ENCODE data around the gene GPATCH2L.

The GPATCH2L gene

DNA sequence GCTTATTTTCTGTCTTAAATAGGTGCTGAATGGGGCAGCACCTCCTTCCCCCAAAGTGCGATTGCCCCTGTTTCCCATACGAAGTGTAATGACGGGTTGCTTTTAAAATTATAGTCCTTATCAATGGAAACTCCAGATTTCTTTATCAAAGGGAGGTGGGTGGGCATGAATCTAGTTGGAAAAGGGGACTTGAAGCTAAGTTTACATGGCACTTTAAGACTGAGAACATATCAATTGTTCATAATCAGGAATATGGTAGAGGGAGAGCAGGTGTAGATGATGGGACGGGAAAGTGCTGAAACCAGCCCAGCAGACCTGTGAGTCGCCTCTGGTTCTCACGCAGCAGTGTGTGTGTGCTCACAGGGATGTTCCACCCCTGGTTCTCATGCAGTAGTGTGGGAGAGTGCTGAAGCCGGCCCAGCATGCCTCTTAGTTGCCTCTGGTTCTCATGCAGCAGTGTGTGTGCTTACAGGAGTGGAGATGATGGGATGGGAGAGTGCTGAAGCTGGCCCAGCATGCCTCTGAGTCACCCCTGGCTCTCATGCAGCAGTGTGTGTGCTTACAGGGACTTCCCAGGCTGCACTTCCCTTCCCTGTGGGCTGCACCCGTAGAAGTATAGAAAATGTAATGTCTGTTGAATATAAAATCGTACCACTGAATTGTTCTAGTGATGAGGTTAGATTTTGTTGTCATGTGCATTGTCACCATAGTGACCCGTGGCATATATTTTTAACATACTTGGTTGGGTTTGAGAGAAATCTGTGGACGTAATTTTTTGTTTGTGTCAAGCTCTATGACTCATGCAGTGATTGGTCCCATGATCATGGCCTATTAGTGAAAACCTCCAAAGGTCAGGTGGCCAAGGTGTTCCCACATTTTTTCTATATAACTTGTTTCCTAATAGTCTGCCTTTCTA is 51.6 kb downstream of the GPATCH2L start:
- DNase-seq = no peak

DNA sequence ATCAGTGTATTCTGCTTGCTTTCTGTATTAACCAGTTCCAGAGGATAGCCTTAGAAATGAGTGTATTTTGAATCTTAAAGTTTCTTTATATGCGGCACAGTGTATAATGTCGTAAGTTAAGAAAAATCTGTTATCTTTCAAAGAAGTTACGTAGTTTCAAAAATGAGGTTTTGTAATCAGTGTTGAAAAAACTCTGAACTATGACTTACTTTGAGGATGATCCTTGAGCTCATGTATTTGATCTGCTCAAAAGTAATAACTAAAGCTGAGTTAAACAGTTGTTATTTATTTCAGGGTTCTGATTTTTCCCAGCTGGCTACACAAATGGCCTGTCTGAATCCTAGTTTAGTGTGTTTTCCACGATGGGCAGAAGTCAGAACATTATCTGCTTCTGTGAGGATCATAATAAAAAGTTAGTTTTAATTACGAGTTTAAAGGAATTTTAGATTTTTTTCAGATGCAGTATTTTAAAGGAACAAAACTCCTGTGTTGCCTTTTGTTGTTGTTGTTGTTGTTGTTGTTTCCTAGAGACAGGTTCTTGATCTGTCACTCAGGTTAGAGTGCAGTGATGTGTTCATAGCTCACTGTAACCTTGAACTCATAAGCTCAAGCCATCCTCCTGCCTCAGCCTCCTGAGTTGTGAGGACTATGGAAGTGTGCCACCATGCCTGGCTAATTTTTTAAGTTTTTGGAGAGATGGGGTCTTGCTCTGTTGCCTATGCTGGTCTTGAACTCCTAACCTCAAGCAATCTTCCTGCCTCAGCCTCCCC is 52.9 kb downstream of the GPATCH2L start:
- no peak for DNase-seq

DNA sequence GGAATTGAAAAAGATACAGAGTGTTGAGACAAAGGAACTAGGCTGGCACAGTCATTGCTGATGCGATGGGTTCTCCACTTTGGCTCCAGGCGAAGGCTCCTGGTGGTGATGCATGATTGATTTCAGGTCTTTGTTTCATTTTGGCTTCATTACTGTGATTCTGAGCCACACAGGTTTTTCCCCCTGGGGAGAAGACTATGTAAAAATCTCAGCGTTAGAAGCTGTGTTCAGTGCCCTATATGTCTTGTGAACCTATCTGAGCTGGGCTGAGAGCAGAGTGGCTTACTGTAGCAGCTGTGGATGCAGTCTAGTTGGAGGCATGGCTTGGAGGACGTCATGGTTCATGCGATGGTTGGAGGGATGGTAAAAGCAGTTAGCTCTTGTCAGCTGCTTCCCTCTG is 54.0 kb downstream of the GPATCH2L start:
- no peak for DNase-seq

DNA sequence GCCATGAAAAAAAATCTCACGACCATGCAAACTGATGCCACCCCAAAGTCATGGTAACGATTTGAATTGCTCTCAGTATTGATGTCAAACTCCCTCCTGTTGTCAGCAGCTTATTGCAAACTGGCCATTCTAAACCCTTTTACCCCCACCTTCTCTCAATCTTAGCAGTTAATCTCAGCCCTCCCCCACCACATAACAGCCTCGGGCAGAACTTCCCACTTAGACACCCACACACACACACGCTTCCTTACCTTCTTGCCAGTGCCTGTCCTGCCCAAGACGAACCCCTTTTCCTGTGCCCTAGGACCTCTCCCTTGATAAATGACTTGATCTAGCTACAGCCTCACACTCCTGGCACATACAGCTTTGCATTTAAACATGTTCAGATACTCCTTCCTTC is 56.6 kb downstream of the GPATCH2L start:
- DNase-seq = no peak

DNA sequence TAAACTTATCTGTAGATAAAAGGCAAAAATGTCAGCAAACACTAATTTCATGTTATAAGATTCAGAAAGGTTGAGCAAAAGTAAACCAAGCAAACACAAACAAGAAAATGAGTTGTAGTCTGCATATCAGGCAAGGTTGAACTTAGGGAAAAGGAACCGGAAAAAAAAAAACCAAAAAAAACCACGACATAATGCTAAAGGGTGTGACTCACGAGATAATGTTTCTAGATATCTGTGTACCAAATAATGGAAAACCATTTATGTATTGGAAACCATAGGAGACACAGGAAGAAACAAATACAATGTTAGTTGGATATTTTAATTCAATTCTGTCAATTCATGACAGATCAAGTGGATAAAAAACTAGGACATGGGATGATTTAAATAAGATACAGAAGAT is 60.5 kb downstream of the GPATCH2L start:
- DNase-seq = no peak

DNA sequence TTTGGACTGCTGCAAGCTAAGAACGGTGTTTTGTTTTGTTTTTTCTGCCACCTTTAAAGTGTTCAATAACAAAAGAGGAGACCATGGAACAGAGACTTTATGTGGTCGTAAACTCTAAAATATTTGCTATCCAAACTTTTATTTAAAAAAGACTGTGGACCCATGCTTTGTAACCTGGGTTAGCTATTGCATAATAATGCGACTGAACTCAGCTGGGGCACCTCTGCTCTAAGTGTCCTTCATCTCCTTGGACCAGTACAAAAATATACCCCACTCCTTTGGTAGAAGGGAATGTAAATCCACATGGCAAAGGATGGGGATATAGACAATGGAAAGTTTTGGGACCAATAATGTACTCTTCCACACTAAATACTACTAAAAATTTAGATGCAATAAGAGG is 65.5 kb downstream of the GPATCH2L start:
- DNase-seq = no peak

DNA sequence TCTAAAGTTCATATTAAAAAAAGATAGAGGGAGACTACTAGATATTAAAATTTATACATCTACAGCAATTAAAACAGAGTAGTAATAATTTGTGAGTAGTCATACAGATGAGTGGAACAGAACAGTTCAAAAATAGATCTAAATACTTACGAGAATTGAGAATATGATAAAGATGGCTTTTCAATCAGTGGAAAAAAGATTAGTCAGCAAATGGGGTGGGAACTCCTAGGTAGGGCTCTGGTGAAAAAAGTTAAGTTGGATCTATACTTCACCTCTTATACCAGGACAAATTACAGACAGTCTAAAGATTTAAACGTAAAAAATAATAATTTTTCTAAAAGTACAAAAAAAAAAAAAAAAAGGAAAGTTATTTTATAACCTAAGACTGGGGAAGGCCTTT is 66.9 kb downstream of the GPATCH2L start:
- no peak for DNase-seq

DNA sequence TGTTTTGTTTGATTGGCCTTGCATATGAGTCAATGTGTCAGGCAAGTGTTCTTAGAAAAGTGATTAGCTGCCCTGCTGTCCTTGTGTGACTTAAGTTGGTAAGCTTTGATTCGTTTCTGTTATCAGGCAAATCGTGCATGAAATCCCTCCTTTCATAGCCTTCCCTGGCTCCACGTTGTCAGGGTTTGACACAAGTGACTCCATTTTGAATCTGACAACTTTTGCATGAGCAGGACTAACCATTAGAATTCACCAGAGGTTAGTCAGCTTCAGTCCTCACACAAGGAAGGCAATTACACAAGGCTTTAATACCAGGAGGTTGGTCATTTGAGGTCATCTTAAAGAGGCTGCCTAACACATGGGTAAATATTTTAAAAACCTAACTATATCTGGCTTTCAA is 68.2 kb downstream of the GPATCH2L start:
- DNase-seq = no peak

DNA sequence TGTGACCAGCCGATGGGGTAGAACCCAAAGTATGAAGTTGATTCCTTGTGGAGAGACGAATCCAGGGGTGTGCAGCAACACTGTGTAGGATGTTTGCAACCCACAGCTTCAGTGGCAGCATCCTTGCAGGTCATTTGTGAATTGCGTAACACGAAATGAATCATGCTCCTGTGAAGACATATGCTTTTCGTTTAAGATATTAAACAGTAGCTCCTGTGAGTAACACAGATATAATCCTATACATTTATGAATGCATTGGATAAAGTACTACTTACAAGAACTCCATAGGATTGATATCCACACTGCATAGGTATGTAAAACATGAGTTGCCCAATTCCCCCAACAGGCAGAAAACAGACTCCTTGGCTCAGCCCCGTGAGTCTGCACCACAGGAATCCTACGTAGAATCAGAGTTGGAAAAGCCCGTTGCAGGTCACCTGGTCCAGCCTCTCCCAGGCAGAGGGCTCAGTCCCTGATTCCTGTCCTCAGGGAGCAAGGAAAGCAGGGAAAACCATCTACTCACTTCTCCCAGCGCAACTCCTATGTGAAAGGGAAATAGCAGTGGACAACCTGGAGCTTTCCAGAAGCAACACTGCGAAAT is 75.8 kb downstream of the GPATCH2L start:
- DNase-seq = no peak

DNA sequence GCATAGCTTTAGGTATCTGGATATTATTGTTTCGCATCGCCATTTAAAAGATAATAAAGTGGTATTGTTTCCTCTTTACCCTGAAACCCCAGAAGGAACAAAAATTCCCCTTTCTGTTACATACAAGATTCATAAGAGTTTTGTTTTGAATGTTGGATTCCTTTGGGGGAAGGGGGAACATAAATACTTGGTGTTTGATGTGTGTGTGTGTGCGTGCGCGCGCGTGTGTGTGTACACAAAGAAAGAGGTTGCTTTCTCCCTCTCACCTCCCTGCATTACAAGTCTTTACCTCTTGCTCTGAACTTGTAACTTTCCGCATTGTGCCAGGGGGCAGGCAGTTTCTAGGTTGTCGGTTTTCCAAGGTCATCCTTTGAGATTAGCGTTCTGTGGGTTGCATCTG is 76.4 kb downstream of the GPATCH2L start:
- DNase-seq = no peak

DNA sequence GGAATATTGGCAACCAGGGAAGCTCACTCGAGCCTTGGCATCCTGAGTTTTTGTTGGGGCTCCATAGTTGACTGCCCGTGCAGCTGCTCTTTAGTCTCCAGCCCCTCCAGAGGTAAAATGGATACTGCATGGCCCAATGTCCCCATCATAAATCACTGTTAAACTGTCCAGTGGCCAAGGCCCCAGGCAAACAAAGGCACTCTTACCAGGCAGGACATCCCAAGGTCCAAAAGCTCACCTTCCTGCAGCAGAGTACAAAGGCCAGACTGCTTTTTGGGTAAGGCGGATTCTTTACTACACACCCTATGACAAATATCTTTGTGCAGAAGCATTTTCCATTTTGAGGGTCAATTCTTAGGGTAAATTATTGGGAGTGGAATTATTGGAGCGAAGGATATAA is 81.1 kb downstream of the GPATCH2L start:
- DNase-seq = no peak

DNA sequence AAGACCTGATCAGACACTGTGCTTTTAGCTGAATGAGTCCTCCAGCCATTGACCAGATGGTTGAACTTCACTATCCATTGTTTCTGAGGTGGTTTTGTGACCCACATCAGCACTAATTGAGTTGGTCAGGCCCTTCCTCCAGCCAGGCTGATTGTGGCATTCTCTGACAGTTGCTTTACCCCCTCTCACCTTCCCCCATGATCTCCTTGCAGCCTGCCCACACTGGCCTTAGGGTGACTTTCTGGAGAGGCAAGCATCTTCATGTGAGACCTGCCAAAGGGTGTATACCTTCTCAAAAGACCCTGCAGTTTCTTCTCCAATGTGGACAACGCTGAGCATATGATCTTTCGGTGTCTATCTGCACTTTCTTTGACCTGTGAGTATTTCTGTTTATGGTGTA is 83.9 kb downstream of the GPATCH2L start:
- no peak for DNase-seq

DNA sequence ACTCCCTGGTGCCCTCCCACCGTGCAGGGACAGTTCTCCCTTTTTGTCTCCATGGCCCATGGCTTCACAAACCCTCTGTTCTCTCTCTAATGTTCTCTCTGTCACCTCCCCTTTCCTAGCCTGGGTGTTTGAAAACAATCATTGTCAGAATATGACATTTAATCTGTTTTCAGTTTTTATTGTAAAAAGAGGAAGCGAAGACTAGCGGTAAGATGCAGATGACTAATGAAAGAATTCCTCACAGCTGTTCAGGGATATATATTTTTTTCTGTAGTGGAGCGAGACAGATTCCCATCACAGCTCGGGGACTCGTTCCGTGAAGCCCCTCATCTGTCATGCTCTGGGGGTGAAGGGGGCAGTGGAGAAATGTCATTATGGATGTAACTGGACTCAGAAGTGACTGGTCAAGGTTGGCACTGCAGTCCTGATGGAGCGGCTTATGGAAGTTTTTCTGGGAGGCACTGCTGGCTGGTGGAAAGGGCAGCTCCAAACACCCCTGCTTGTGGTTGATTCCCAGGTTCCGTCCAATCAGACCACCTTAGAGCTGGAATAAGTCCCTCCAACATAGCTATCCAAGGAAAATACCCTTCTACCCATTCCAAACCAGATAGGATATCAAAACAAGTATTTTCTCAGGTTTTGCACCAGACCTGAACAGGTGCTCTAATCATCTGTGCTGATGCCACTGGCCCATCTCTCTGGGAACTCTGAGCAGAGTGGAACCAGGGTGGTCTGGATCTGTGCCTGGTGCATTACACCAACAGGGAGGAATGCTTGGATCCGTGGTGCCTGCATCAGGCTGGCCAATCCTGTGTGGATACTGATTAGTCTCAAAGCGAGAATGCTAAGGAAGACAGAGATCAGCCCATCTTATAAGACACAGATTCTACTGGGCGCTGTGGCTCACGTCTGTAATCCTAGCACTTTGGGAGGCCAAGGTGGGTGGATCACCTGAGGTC is 84.7 kb downstream of the GPATCH2L start:
- DNase-seq = no peak

DNA sequence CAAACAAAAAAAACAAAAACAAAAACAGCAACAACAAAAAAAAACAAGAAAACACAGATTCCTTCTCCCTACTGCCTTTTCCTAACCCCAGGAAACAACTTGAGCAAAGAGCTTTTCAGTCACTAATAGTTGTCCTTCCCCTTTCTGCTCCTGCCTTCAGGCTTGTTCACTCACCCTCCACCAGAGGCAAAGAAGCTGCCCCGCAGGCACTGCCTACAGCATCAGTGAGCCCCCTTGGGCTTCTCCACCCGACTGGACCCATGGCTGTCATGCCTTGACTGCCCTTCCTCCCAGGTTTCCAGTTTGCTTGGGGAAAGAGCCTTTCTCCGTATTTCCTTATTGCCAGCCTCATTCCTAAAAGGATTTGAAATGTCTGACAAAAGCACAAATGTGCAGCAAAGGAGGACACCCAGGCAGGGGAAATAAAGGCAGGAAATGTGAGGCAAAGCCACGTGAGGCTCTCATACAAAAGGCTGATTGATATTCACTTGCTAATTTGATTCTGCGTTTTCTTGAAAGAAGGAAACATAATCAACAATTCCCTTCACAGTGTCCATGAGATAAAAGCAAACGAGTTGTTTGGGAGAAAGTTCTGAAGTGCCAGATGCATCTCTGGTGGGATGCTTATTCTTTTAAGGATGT is 85.7 kb downstream of the GPATCH2L start:
- no peak for DNase-seq

DNA sequence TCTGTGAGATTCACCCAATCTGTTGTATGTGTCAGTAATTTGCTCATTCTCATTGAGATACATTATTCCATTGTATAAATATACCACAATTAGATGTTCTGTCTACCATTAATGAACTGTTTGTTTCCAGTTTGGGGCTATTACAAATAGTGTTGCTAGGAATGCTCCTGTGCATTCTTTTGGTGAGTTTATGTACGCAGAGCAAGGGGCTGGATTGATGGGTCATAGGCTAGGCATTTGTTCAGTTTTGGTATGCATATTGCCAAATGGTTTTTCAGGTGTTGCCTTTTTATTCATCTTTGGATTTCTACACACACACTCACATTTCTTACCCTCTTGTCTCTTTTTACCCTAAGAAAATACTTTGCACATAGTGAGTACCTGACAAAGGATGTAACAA is 93.4 kb downstream of the GPATCH2L start:
- no peak for DNase-seq

DNA sequence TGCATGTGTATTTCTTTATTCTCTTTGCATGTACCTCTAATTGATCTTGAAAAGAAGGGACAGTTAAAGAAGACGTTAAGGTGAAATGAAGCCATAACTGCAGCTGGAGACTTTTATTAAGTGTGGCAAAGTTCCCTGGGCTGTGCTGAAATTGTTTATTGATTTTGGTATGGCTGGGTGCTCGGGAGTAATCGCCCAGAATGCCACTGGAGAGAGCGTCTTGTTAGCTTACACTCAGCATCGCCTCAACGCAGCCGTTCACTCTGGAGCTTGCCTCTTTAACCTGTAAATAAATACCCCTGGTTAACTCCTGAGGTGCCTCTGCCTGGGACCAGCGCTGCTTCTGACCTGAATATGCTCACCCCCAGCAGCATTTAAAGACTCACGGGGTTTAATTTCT is 98.6 kb downstream of the GPATCH2L start:
- no peak for DNase-seq

DNA sequence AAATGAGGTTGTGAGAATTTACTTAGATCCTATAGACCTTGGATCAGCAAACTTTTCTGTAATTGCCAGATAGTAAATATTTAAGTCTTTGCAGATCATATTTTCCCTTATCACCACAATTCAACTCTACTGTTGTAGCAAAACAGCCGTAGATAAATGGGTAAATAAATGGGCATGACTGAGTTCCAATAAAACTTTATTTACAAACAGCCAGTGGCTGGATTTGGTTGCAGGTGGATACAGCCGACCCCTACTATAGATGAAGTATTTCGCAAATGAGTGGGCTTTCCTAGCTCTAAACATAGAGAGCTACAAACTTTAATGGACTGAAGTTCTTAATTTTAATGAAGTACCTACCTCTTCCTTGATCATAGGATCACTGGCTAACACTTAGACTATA is 100.7 kb downstream of the GPATCH2L start:
- DNase-seq = no peak

DNA sequence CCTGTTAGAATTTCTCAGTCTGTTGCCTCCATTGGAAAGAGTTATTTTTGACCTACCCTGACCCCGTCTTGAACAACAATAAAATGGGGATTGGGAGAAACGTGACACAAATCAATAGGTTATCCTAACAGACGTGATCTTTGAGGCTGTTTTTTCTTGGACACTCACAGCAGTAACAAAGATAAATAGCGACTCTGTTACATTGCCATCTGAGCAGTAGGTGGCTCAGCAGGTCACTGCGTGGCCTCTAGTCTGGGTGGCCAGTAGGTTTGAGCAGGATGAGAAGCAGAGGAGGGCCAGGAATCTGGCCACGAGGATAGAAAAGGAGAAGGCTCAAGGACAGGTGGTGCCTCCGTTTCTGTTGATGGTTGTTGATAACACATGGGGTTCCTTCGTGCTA is 101.4 kb downstream of the GPATCH2L start:
- no peak for DNase-seq

DNA sequence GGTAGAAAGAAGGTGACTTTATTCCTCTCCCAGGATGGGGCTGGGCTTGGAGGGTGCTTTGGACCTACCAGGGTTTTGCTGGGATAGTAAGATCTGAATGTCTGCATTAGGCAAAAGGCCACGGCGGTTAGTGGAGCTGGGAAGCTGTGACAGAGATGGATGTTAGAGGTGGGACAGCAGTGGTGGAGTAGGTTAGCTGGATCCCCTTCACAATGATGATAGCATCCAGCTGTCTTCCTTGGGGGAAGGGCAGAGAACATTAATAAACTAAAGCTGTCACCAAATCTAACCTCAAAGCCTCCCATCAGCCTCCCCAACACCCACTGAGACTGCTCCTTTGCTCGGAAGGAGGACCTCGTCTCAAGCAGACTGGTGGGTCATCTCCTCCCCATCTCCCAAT is 104.8 kb downstream of the GPATCH2L start:
- no peak for DNase-seq

DNA sequence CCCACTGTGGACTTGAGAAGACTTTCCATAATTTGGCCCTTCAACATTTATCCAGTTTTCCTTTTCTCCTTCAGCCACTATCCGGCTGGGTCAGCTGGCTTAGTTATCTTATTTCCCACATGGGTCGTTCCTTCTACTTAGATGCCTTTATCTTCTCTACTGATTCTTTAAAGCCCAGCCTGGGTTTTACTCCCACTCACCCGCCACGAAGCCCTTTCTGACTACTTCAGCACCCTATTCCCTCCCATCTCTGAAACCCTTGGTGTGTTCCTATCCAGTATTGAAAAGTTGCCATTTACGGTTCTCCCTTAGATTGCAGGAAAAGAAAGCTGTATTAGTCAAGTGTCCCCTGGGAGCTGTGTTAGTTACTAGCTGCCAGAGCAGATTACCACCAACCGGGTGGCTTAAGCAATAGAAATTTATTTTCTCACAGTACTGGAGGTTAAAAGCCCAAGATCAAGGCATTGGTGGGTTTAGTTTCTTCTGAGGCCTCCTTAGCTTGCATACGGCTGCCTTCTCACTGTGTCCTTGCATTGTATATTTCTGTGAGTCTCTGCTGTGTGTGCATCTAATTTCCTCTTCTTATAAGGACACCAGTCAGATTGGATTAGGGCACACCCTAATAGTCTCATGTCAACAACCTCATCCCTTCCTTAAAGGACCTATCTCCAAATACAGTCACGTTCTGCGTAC is 105.5 kb downstream of the GPATCH2L start:
- DNase-seq = no peak

DNA sequence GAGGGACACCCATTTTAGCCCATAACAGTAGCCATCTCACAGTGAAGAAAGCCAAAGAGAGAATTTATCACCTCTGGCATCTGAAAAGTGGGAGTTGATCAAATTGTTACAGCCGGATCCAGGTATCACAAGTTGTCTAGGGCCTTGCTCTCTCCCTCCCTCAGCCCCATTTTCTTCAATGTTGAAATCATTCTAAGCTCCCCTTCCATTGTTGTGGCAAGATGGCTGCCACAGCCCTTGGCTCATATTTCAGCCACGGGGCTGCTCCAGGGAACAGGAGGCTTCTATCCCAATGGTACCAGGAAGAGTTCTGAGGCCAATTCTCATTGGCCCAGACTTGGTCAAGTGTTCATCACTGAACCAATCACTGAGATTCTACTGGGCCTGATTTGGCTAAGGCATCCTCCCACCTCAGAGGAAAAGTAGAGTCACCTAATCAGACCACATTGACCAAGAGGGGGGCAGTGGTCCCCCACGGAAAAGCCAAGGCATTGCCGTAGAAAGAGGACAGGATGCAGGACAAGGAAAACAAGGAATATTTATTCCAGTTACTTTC is 106.2 kb downstream of the GPATCH2L start:
- DNase-seq = no peak

Data from activated CD4-positive, alpha-beta T cell treated with anti-CD3 and anti-CD28 coated beads, Interleukin-2, amount 50 U/mL, for 4 hours (primary cell).